ENCODE data around the gene CYP4F3. TPM values are rescaled to one million over a fixed set of nuclear protein-coding genes. Genes with fewer than 3 reads are reported as not detected.
A peak's percentile ranks its signal among the peaks of the same experiment; 100 is the strongest.
"Not testable (repeated sequence)": the region's sequence is repeated elsewhere in the genome, so short reads cannot be mapped to it uniquely, and the experiment has no call there.

The CYP4F3 gene
- total RNA-seq, 1 experiment from 2014 or later: 57.6 TPM

- Histone ChIP-seq H3F3A (ENCODE audit: insufficient read depth, low read depth) (peaks cover 24% of the 10 kb centered on the region; the same call in 1 of the 2 replicates), H3K4me2 (peak overlapping the region; percentile 2; the same call in 1 of the 2 replicates), H3K79me2 (ENCODE audit: low read depth) (no peaks in the 10 kb centered on the region), H3K4me1 (replicated peaks; ENCODE audit: insufficient read depth) (peaks cover 25% of the 10 kb centered on the region), H3K9me3 (ENCODE audit: insufficient read depth, low read depth) (no peaks in the 10 kb centered on the region), H3K9me2 (ENCODE audit: insufficient read depth) (no peaks in the 10 kb centered on the region), H3K36me3 (ENCODE audit: low read depth) (no peaks in the 10 kb centered on the region), H4K20me1 (ENCODE audit: insufficient read depth) (no peaks in the 10 kb centered on the region), H2AFZ (no peak overlapping the region), H3K27me3 (ENCODE audit: insufficient read depth, low read depth) (no peaks in the 10 kb centered on the region), H3K27ac (no peak overlapping the region), H3K4me3 (no peak overlapping the region)
- peak; percentile 21 to 94 for DNase-seq
- TF ChIP-seq CTCF (conservative IDR thresholded peaks at IDR 0.05) (no peak), EZH2 (IDR thresholded peaks at IDR 0.05; ENCODE audit: low read depth) (no peak)
- no TSS peak for BruUV-seq (replicated peaks)
- intact Hi-C loops (cut with micrococcal nuclease; ENCODE audit: unreplicated experiment): no loop called here
- ChIA-PET CTCF (no interaction called here), POLR2A (ENCODE audit: unreplicated experiment) (no interaction called here)
Observed at GRCh38 chr19:15595069-15595468, 45.6 kb upstream of the CYP4F3 start.

GRCh38 chr19:15607978-15608925, 32.4 kb upstream of the CYP4F3 start:
- H3F3A ChIP-seq (ENCODE audit: insufficient read depth, low read depth); DNase-seq; BruUV-seq (replicated peaks); H3K9me3 ChIP-seq (ENCODE audit: insufficient read depth, low read depth); H3K4me2 ChIP-seq; H3K27me3 ChIP-seq (ENCODE audit: insufficient read depth, low read depth); intact Hi-C loops (cut with micrococcal nuclease; ENCODE audit: unreplicated experiment); H4K20me1 ChIP-seq (ENCODE audit: insufficient read depth); H3K79me2 ChIP-seq (ENCODE audit: low read depth); H3K36me3 ChIP-seq (ENCODE audit: low read depth); H3K27ac ChIP-seq; CTCF ChIA-PET; H3K9me2 ChIP-seq (ENCODE audit: insufficient read depth); H2AFZ ChIP-seq; H3K4me3 ChIP-seq: not testable (repeated sequence)
- peaks cover 14% of the 10 kb centered on the region for H3K4me1 ChIP-seq (replicated peaks; ENCODE audit: insufficient read depth)
- POLR2A ChIA-PET (ENCODE audit: unreplicated experiment): interaction anchor here (0.6 kb wide), 1 partner anchor 984 kb away, joined by 14 read pairs; no protein-coding TSS in a partner anchor

- Histone ChIP-seq H3K4me1 (replicated peaks; ENCODE audit: insufficient read depth) (peaks cover 18% of the 10 kb centered on the region), H3K4me2 (no peak overlapping the region), H3K4me3 (no peak overlapping the region), H3K27ac (no peak overlapping the region), H3K9me3 (ENCODE audit: insufficient read depth, low read depth) (no peaks in the 10 kb centered on the region), H3F3A (ENCODE audit: insufficient read depth, low read depth) (no peaks in the 10 kb centered on the region), H3K36me3 (ENCODE audit: low read depth) (no peaks in the 10 kb centered on the region), H4K20me1 (ENCODE audit: insufficient read depth) (no peaks in the 10 kb centered on the region), H3K9me2 (ENCODE audit: insufficient read depth) (no peaks in the 10 kb centered on the region), H3K79me2 (ENCODE audit: low read depth) (no peaks in the 10 kb centered on the region), H2AFZ (no peak overlapping the region), H3K27me3 (ENCODE audit: insufficient read depth, low read depth) (no peaks in the 10 kb centered on the region)
- CTCF ChIA-PET: no interaction called here
- BruUV-seq (replicated peaks): no TSS peak
- no peak for DNase-seq
- TF ChIP-seq EZH2 (IDR thresholded peaks at IDR 0.05; ENCODE audit: low read depth) (no peak), CTCF (conservative IDR thresholded peaks at IDR 0.05) (no peak)
- intact Hi-C loops (cut with micrococcal nuclease; ENCODE audit: unreplicated experiment): no loop called here
- POLR2A ChIA-PET (ENCODE audit: unreplicated experiment): no interaction called here
Observed at GRCh38 chr19:15609261-15609660, 31.4 kb upstream of the CYP4F3 start.

Measured in PC-9 (cell line).